ENCODE results near the gene NOTCH1. TPM values are rescaled to one million over a fixed set of nuclear protein-coding genes. Genes with fewer than 3 reads are reported as not detected.

The NOTCH1 gene
- total RNA-seq (2022; extraction: Qiagen RNA extraction): 6.5 to 13.7 TPM (median 13.2 TPM) in 5 replicates

GRCh38 chr9:136545965-136546696 lies at the start of gene NOTCH1:
Gene NOTCH1 (minus strand): TSS chr9:136546048. CDS start chr9:136545786, 262 bp downstream.

GRCh38 chr9:136482793-136483588 lies 62.9 kb downstream of the NOTCH1 start, which contains the start of gene SEC16A:
Gene SEC16A (minus strand): TSS chr9:136483040. CDS start chr9:136477615, 5,425 bp downstream.

Other genes starting within 250 kb of the NOTCH1 start
- gene CCDC187, start 242.0 kb downstream of the NOTCH1 start, total RNA-seq (2022; extraction: Qiagen RNA extraction): 0.01 TPM in 2 of 5 replicates, not detected in the others
- gene GPSM1, start 218.5 kb downstream of the NOTCH1 start, total RNA-seq (2022; extraction: Qiagen RNA extraction): 8.7 to 15.4 TPM (median 13.6 TPM) in 5 replicates
- gene DNLZ, start 182.3 kb downstream of the NOTCH1 start, total RNA-seq (2022; extraction: Qiagen RNA extraction): 22.8 to 34.8 TPM (median 31.4 TPM) in 5 replicates
- gene CARD9, start 172.4 kb downstream of the NOTCH1 start, total RNA-seq (2022; extraction: Qiagen RNA extraction): 0.34 to 1.9 TPM (median 0.99 TPM) in 5 replicates
- gene SNAPC4, start 145.9 kb downstream of the NOTCH1 start, total RNA-seq (2022; extraction: Qiagen RNA extraction): 8.3 to 13.0 TPM (median 11.6 TPM) in 5 replicates
- 54.6 to 74.1 TPM (median 66.9 TPM) in 5 replicates for gene ENTR1, start 135.4 kb downstream of the NOTCH1 start, total RNA-seq (2022; extraction: Qiagen RNA extraction)
- gene PMPCA, start 135.4 kb downstream of the NOTCH1 start, total RNA-seq (2022; extraction: Qiagen RNA extraction): 74.1 to 88.5 TPM (median 86.2 TPM) in 5 replicates
- gene INPP5E, start 106.2 kb downstream of the NOTCH1 start, total RNA-seq (2022; extraction: Qiagen RNA extraction): 11.2 to 21.3 TPM (median 18.1 TPM) in 5 replicates
- gene SEC16A, start 63.0 kb downstream of the NOTCH1 start, total RNA-seq (2022; extraction: Qiagen RNA extraction): 44.7 to 63.5 TPM (median 63.0 TPM) in 5 replicates
- gene EGFL7, start 116.9 kb upstream of the NOTCH1 start, total RNA-seq (2022; extraction: Qiagen RNA extraction): 35.0 to 54.9 TPM (median 51.5 TPM) in 5 replicates
- gene AGPAT2, start 141.4 kb upstream of the NOTCH1 start, total RNA-seq (2022; extraction: Qiagen RNA extraction): 63.7 to 100 TPM (median 98.4 TPM) in 5 replicates
- 6.2 to 8.5 TPM (median 7.3 TPM) in 5 replicates for gene DIPK1B, start 166.5 kb upstream of the NOTCH1 start, total RNA-seq (2022; extraction: Qiagen RNA extraction)
- 0.04 TPM in 1 of 5 replicates, not detected in the others for gene LCN10, start 196.9 kb upstream of the NOTCH1 start, total RNA-seq (2022; extraction: Qiagen RNA extraction)
- gene LCN6, start 202.5 kb upstream of the NOTCH1 start, total RNA-seq (2022; extraction: Qiagen RNA extraction): not detected in 5 replicates
- gene LCN8, start 212.2 kb upstream of the NOTCH1 start, total RNA-seq (2022; extraction: Qiagen RNA extraction): not detected in 5 replicates
- gene LCN15, start 218.5 kb upstream of the NOTCH1 start, total RNA-seq (2022; extraction: Qiagen RNA extraction): 0.09 TPM in 2 of 5 replicates, not detected in the others
- 62.2 to 73.5 TPM (median 69.2 TPM) in 5 replicates for gene TMEM141, start 245.3 kb upstream of the NOTCH1 start, total RNA-seq (2022; extraction: Qiagen RNA extraction)